WI38 (cell line): Measurements from ENCODE around the gene RIN3.

Source experiments
- H3K4me3 ChIP-seq: 2 replicates; pipeline ENCODE4 v1.5.1; 2011; ENCODE audit warnings: low read depth, mild to moderate bottlenecking, control low read depth, low read length
- CTCF ChIP-seq: IDR thresholded peaks from 2 replicates; pipeline ENCODE4 v1.5.1; 2012; ENCODE audit warnings: low read depth, mild to moderate bottlenecking, control low read depth, low read length

The RIN3 gene

GRCh38 chr14:92737206-92737605, 223.6 kb downstream of the RIN3 start:
- TF ChIP-seq CTCF, result no peak
- no peak overlapping the region for H3K4me3 ChIP-seq

DNA sequence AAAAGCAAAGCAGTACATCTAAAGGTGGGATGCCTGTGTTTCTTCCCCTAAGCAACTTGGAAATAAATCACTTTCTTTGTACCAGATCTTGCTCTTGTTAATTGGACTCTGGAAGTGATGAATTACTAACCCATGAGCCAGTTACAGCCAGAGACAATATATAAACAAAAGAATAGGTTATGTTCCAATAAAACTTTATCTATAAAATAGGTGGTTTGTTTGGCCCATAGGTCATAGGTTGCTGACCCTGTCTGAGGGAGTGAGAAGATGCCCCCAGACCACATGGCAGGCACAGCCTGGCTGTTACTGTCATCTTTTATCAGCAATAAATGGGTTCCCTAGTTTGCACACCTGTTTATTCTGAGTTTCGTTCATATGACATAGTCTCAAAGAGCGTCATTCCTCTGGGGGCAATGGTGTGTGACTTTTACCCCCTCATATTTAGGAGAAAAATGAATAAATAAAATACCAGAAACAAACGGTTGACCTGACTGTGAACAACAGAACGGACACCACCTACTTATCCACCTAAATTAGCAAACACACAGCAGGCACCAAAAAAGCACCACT, 224.1 kb downstream of the RIN3 start:
- TF ChIP-seq CTCF, result no peak
- H3K4me3 ChIP-seq, result no peak overlapping the region
